Prostate gland (tissue), 2 donors: ENCODE measurements around the gene NINL. TPM values are rescaled to one million over a fixed set of nuclear protein-coding genes. Genes with fewer than 3 reads are reported as not detected.
A peak's percentile ranks its signal among the peaks of the same experiment; 100 is the strongest.

Experiments used
- DNase-seq: peaks from one replicate; pipeline ENCODE4 v3.0.0-alpha.2; 2019; ENCODE audit warnings: low spot score
- H3K27ac ChIP-seq, 2 donors: fragments of 200-600 bp; sonication (generic); 2 replicates each; pipeline ENCODE4 v1.5.1; 2017 to 2019
- H3K27me3 ChIP-seq: fragments of 200-600 bp; sonication (generic); replicated peaks from 2 replicates; pipeline ENCODE4 v1.5.1; 2019; ENCODE audit not compliant: insufficient read depth
- H3K36me3 ChIP-seq, 2 donors: fragments of 200-600 bp; sonication (generic); 1 replicate in 1 of 2; 2 replicates in 1 of 2; pipeline versions ENCODE4 v1.5.1 to v1.8.1; 2017 to 2019
- H3K4me1 ChIP-seq: fragments of 200-600 bp; sonication (generic); replicated peaks from 2 replicates; pipeline ENCODE4 v1.5.1; 2019
- H3K4me3 ChIP-seq, 2 donors: fragments of 200-600 bp; sonication (generic); 2 replicates each; pipeline ENCODE4 v1.5.1; 2017 to 2019
- H3K9me3 ChIP-seq: fragments of 200-600 bp; sonication (generic); 2 replicates; pipeline ENCODE4 v1.5.1; 2017
- CTCF ChIP-seq, 4 experiments: fragments of 200-600 bp in 2 of 4; fragments of 450-650 bp in 2 of 4; sonication (generic) in 2 of 4; IDR thresholded peaks; 1 replicate in 3 of 4; 2 replicates in 1 of 4; pipeline ENCODE4 v1.5.1; 2016 to 2019; ENCODE audit warnings: antibody characterized with exemption in 4 of 4, mild to moderate bottlenecking in 2 of 4, moderate library complexity in 2 of 4
- POLR2A ChIP-seq: fragments of 450-650 bp; IDR thresholded peaks from one replicate; pipeline ENCODE4 v1.6.1; 2016; ENCODE audit warnings: antibody characterized with exemption, mild to moderate bottlenecking
- POLR2AphosphoS5 ChIP-seq: sonication (generic); formaldehyde crosslinking; IDR thresholded peaks from one replicate; pipeline ENCODE4 v1.6.1; 2017; ENCODE audit warnings: antibody characterized with exemption
- WGBS: methylation state at CpG from one replicate; pipeline ENCODE4 v1.1.5; 2018; 5-methylcytosine and 5-hydroxymethylcytosine counted together
- intact Hi-C: fragments of 100-400 bp; cut with DNase I; formaldehyde crosslinking; loops from one replicate; pipeline ENCODE4 v1.14.2; 2022
- total RNA-seq, 2 donors: library from RNA; depleted of rRNA; stranded (reverse); fragments of >200 nt; gene quantifications; one replicate each; pipeline ENCODE4 v1.1.0, GENCODE V29; 2016

Gene NINL
- total RNA-seq, 2 donors from 2014 or later: 16.3 to 31.1 TPM

DNA sequence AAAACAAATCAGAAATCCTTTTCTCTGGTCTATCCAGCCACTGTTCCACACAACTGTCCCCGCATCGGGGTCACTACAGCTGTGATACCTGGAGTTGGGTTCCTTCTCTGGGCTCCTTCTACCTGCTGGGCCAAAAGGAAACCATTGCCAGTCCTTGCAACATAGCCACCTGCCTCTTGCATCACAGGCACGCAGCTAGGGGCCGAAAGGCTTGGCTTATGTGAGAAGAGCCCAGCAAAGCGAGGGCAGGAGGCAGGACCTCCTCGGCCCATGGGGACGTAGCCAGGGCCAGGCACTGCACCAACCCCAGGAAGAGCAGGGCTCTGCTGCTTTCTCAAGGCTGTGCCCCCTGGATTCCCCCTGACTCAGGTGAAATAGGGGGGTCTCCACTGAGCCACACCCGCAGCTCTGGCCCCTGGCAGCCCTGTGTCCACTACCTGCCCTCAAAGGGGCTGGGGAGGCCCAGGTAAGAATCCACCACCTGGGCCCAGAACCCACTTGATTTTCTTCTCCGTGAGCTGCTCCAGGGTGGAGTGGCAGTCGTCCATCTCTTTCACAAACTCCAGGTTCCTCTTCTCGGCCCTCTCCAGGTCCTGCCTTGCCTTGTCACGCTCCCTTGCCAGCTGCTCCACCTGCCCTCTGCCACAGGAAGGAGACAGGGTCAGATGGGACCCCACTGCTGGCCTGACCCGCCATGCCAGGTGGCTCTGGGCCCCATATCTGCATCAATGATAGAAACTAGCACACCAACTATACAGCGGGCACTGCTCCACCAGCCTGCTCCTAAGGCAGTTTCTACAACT lies 89.0 kb downstream of the NINL start:
- Histone ChIP-seq H3K27me3 (no peaks in the 10 kb centered on the region), H3K9me3 (no peaks in the 10 kb centered on the region), H3K4me3 (no peak overlapping the region), H3K36me3 (no peaks in the 10 kb centered on the region), H3K27ac (peak overlapping the region; percentile 14 to 34), H3K4me1 (no peaks in the 10 kb centered on the region)
- 89% methylated on average over 14 of the region's 14 CpGs for WGBS
- TF ChIP-seq POLR2AphosphoS5: no peak
- TF ChIP-seq POLR2A: no peak
- no peak for TF ChIP-seq CTCF (IDR thresholded peaks at IDR 0.05)
- intact Hi-C loops: no loop called here
- no peak for DNase-seq

- Histone ChIP-seq H3K27ac (no peak overlapping the region), H3K36me3 (no peaks in the 10 kb centered on the region), H3K9me3 (no peaks in the 10 kb centered on the region), H3K27me3 (no peaks in the 10 kb centered on the region), H3K4me3 (no peak overlapping the region), H3K4me1 (no peaks in the 10 kb centered on the region)
- DNase-seq: no peak
- no peak for TF ChIP-seq CTCF (IDR thresholded peaks at IDR 0.05)
- WGBS: 84% methylated on average over 18 of the region's 18 CpGs
- intact Hi-C loops: no loop called here
Observed at GRCh38 chr20:25495189-25495824, 90.0 kb downstream of the NINL start.

GRCh38 chr20:25494506-25495188 lies 90.7 kb downstream of the NINL start:
- no peak for DNase-seq
- intact Hi-C loops: no loop called here
- no peaks in the 10 kb centered on the region for H3K36me3 ChIP-seq
- TF ChIP-seq POLR2A: no peak
- TF ChIP-seq CTCF (IDR thresholded peaks at IDR 0.05): no peak
- no peak for TF ChIP-seq POLR2AphosphoS5
- H3K4me3 ChIP-seq: no peak overlapping the region
- H3K4me1 ChIP-seq: no peaks in the 10 kb centered on the region
- no peaks in the 10 kb centered on the region for H3K27me3 ChIP-seq
- no peaks in the 10 kb centered on the region for H3K9me3 ChIP-seq
- WGBS: 93% methylated on average over 17 of the region's 17 CpGs
- H3K27ac ChIP-seq: no peak overlapping the region

DNA sequence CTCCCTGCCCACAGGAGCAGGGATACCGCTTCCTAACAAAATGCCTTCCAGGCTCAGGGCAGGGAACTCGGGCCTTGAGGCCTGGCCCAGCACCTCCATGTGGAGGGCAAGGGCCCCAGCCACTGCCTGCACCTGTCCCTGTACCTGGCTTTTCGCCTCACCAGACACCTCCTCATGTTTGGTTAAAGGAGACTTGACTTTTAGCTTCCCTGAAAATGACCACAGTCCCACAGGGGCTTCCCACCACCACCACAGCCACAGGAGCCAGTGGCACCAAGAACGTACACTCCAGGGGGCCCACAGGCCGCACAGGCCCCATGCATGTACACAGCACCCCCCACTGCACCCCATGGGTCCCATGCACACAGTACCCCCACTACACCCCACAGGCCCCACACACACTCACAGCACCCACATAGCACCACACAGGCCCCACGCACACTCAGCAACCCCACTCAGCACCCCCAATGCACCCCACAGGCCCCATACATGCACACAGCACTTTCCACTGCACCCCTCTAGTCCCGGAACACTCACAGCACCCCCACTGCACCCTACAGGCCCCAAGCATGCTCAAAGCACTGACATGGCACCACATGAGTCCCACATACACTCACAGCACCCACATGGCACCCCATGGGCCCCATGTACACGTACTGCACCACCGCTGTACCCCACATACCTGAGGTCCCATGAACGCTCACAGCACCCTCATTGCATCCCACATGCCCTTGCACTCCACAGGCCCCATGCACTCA lies 91.4 kb downstream of the NINL start:
- intact Hi-C loops: no loop called here
- Histone ChIP-seq H3K36me3 (no peaks in the 10 kb centered on the region), H3K27ac (no peak overlapping the region), H3K9me3 (no peaks in the 10 kb centered on the region), H3K27me3 (no peaks in the 10 kb centered on the region), H3K4me1 (no peaks in the 10 kb centered on the region), H3K4me3 (no peak overlapping the region)
- 96% methylated on average over 10 of the region's 10 CpGs for WGBS
- no peak for DNase-seq
- TF ChIP-seq CTCF (IDR thresholded peaks at IDR 0.05) (no peak), POLR2A (no peak), POLR2AphosphoS5 (no peak)
